HUDEP-2 (cell line): ENCODE data around the gene WASF1.

Source experiments
- DNase-seq, 76 experiments: peaks; one replicate each; lab custom pipeline; 2025; ENCODE audit not compliant: unreplicated experiment in 76 of 76; lab: John Stamatoyannopoulos, UW

The WASF1 gene

GRCh38 chr6:110179406-110180227 lies at the start of gene WASF1:
Gene WASF1, minus strand, starts transcription at chr6:110179670. Its CDS starts 52,069 bp downstream, at chr6:110127601.
- peak in 75 of 76 experiments; percentile 69 to 98 (median 93) for DNase-seq

GRCh38 chr6:110226261-110226660 lies 46.8 kb upstream of the WASF1 start:
- DNase-seq = no peak

DNA sequence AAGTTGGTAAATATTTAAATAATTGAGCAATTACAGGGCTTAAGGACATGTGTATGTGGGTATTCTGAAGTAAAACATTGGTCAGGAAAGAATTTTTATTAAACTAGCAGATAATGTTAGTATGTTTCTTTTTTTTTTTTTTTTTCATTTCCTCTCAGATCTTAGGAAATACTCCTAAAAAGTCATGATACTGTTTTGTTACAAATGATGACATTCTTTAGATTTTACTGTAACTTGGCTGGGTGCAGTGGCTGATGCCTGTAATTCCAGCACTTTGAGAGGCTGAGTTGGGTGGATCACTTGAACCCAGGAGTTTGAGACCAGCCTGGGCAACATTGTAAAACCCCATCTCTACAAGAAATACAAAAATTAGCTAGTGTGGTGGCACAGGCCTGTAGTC lies 42.3 kb upstream of the WASF1 start:
- no peak for DNase-seq

GRCh38 chr6:110217266-110217665 lies 37.8 kb upstream of the WASF1 start:
- no peak for DNase-seq

DNA sequence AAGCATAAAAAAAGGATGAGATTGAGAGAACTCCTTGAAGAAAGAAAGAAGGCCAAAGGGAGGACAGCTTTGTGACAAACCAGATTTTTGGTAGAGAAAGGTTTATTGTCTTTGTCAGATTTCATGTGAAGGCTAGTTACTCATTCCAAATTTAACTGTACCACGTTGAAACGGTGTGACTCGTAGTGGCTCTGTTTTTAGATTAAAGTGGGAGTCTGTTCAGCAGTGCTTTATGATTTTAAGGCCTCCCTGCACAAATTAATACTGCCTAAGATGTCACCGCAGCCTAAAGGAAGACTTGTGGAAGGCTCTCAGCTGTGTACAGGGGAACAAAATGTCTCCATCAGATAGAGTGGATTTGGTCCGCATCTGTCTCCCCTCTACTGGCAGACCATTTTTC lies 36.7 kb upstream of the WASF1 start:
- no peak for DNase-seq

DNA sequence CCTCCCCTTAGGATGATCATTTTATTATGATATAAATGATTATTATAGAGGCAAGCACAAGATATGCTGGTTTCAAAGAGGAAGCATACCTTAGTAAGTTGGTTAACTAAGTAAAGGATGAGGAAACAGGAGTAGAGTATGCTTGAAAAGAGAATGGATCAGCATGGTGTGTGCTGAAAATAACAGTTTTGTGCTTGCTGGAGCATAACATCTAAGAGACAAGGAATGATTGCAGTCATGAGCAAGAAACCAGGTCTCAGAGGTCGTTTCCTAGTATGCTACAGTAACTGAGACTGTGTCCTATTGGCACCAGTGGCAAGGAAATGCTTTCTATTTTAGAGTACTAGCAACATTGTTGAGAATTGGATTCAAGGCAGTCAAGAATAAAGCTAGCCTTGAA lies 34.9 kb upstream of the WASF1 start:
- no peak for DNase-seq

DNA sequence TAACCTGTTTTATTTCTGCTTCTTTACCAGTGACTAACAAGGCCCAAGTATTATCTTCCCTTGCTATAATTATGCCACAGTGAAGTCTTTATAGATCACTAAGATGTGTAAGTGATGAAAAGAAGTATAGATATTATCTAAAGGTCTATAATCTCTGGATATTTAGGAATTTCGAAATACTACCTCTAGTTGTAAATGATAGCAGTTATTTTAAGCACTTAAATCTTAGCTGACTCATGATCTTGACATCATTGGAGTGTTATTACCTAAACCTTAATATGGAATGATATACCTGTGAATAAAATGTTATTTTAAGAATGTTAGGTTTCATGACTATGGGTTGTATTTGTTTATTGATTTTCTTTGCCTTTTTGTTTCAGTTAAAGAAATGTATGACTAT lies 32.3 kb upstream of the WASF1 start:
- no peak for DNase-seq

- no peak for DNase-seq
These were observed 28.2 kb upstream of the WASF1 start for GRCh38 chr6:110207652-110208051.

DNA sequence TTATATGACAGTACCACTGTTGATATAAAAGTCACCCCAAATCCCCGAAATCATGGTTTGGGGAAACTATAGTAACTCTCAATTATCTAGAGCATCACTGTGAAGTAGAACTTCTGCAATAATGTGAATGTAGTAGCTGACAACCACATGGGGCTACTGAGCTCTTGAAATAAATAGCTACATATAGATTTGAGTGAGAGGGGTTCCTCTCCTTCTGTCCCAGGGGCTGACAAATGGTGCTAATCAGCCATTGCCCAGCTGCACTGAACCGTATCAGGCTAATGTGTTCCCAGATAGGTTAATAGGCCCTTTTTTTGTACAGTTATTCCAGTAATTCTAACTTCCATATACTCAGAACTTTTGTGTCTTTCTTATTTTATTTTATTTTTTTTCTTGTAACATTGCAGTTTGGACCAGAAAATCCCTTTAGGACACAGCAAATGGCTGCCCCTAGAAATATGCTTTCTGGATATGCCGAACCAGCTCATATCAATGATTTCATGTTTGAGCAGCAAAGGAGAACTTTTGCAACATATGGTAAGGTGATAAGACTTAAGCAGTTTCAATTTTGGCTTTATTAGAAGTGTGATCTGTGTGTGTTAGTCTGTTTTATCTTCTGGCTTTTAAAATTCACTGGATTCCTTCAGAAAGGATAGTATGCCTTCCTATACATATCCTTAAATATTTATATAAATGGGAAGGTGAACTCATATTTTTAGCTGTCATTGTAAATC lies 21.8 kb upstream of the WASF1 start:
- peak in 13 of 76 experiments; percentile 7 to 60 (median 27) for DNase-seq

GRCh38 chr6:110198561-110198960 lies 19.1 kb upstream of the WASF1 start:
- no peak for DNase-seq

GRCh38 chr6:110196874-110197273 lies 17.4 kb upstream of the WASF1 start:
- DNase-seq = no peak

- no peak for DNase-seq
These were observed 16.2 kb upstream of the WASF1 start for GRCh38 chr6:110195639-110196038.

DNA sequence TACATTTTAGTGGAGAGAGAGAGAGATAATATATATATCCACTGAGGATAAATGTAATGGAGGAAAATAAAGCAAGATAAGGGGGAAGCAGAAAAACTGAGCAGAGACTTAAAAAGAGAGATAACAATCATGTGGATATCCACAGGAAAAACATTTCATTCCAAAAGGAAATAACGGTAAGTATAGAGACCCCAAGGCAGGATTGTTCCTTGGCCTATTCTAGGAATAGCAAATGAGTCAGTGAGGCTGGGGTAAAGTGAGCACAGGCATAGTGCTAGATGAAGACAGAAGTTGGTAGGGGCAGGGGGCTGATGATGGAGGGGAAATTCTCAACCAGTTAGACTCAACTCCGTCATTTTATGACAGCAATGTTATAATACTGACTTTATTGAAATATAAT lies 12.0 kb upstream of the WASF1 start:
- no peak for DNase-seq

DNA sequence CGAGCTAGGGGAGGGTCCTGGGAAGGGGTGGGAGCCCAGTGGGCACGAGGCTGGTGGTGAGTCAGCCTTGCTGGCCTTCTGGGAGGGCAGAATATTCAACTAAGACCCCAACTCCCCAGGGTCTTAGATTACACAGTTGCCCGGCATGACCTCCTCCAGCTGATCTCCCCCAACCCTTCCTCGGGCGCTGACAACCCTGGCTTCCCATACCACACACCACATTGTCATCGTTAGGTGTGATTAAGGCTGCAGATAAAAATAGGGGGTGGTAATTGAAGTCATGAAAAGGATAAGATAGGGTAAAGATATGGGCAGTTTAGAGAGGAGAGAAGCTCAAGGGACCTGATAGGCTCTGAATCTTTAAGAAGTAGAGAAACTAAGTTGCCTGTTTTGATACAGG lies 11.3 kb upstream of the WASF1 start:
- DNase-seq = no peak

DNA sequence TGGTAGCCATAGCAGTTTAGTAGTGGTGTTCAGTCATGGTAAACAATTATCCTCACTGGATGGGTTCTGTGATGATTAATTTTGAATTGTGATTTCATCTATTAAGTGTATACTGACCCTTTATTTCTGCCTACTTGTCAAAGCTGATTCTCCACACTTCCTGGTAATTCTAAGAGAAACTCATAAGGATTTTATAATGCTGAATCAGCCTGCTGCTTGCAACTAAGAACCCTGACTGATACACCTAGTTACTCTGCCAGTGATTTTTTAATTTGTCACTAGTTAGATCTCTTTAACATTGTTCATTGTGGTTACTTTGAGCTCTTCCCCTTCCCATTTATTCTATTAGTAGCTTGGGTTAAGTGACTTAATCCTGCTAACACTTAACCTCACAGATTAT lies 9.3 kb upstream of the WASF1 start:
- DNase-seq = no peak

DNA sequence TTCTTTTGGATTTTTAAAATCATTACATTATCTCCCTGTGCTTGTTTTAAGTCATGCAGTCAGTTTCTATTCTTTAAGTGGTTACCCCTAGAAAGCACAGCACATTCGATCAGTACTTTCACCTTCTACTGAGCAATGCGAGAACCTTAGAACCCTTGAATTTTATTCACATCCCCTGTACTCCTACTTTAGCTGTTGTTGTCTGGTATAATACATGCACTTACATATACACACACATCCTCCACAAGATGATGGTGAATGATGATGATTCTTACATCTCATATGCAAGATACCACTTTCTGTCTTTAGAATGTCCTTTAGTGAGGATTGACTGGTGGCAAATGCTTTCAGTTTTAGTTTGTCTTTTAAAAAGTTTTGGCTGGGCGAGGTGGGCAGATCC lies 6.4 kb upstream of the WASF1 start:
- no peak for DNase-seq

GRCh38 chr6:110183292-110183885 lies 3.9 kb upstream of the WASF1 start:
- DNase-seq = no peak

DNA sequence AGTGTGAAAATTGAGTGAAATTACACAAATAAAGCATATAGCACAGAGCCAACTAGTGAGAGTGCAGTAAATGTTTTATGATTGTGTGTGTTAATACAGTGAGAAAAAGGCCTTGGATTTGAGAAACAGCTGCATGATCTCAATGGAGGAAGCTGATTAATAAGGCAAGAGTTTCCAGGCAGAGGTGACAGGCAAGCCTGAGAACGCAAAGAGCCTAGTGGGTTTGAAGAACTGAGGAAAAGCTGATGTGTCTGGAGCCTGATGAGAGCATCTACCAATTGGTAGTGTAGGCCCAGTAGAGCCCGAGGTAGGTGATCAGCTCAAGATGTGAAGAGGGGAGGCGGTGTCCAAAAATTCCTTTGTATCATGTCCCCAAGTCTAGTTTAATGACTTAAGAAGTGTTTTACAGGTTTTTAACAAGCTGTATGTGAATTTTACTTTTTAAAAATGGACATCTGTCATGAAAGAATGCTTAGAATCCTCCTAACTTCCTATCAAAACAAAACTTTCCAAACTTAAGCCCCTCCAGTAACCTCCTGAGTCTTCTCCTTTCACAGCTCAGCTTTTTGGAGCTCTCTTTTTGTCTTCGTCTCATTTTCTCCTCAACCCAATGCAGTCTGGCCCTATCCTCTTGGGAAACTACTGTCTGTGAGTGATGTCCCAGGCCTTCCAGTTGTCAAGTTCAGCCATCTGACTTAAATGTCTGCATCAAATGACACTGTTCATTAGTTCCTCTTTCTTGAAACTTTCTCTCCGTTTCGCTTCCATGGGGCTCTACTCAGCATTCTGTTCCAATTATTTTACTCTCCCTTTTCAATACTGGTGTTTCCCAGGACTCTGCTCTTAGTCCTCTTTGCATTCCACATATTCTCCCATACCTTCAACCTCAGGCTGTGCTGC lies 1.9 kb upstream of the WASF1 start:
- DNase-seq = peak in 8 of 76 experiments; percentile 7 to 40 (median 18)

- DNase-seq = peak in 42 of 76 experiments; percentile 29 to 84 (median 62)
These were observed 948 bp upstream of the WASF1 start, which contains the start of gene CDC40 for GRCh38 chr6:110180228-110181008. Gene CDC40, plus strand, starts transcription at chr6:110180427. Its CDS starts 18 bp downstream, at chr6:110180445.
